ENCODE results near the gene PPP3R2.
"Not testable (repeated sequence)": the region's sequence is repeated elsewhere in the genome, so short reads cannot be mapped to it uniquely, and the experiment has no call there.

Gene PPP3R2

GRCh38 chr9:101594796-101595195 is at the start of gene PPP3R2:
TSS of gene PPP3R2 (minus strand) at chr9:101594969. CDS start at chr9:101594921, 48 bp downstream.
- DNase-seq, result no peak

DNA sequence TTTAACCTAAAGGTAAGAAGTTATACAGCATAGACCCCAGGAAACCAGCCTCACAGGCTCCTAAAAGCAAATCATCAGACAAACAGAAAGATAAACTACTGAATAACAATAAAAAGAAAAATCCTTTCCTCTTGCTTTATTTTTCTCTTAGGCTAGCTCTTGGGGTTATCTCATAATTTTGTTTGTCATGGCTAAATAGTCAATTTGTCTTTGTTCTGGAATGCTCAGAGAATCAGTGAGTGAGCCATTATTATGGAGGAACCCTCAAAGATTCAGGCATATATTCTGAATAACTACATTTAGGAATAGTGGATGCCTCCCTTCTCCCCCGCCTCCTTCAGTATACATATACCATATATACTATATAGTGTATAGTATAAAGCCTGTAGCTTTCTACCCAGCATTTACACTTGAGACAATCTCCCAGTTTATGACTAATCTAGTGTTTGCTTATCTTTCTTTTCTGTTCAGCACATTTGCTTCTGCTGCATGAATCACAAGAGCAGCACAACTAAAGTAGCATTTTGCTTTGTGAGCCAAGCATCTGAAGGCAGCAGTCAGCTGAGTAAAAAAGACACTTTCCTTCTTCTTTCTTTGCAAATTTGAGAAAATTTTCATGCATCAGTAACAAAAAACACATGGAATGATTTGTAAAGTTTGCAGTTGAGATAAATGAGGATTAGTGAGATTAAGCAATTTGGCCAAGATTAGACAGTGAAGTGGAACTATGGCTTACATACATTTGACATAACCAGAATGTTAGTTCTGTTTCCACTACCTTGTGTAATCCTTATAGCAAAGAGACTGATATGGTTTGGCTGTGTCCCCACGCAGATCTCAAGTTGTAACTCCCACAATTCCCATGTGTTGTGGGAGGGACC is 45.3 kb upstream of the PPP3R2 start:
- DNase-seq, result no peak

DNA sequence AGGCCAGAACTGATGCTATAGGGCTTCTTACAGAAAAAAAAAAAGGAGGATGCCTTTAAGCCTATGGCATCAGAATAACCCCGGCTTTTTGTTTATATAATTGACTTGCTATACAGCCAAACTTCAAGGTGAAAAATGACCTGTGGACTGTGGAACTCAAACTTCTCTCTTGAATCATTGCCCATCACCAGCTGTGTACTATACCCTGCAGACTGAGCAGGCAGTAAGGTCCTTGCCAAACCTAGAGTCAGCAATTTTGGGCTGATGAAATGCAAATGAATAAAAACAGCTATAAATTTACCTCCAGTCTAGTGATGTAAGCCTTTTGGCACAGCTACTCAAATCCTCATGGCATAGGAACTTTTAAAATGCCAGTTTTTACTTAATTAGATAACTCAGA is 44.5 kb upstream of the PPP3R2 start:
- DNase-seq, result no peak

- no peak for DNase-seq
Observed at GRCh38 chr9:101636247-101636646, 41.5 kb upstream of the PPP3R2 start.

- DNase-seq, result no peak
Observed at GRCh38 chr9:101635473-101635872, 40.7 kb upstream of the PPP3R2 start.

DNA sequence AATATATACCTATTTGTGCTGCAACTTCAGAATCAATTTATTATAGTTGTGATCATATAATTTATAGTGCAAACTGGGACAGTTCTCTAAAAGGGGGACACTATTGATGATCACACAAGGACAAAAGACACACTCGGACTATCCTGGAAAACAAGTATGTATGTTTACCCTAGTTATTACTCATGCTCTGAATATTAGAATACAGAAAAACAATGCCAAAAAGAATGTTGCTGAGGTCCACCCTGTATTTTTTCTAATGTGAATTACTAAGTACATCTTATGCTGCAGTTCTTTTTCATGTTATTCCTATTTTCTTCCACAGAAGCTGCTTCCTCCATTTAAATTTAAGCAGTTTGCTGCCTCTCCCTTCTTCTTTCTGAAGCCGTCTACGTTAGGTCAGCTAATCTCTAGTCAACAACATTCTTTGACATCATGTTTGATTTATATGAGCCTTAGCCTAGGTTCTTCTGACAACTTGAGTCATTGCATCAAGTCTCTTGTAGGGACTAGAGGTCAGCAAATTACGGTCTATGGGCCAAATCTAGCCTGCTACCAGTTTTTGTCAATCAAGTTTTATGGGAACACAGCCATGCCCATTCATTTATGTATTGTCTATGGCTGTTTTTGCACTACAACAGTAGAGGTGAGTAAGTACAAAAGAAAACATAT is 40.1 kb upstream of the PPP3R2 start:
- no peak for DNase-seq

- DNase-seq, result no peak
Observed at GRCh38 chr9:101632611-101633010, 37.8 kb upstream of the PPP3R2 start.

DNA sequence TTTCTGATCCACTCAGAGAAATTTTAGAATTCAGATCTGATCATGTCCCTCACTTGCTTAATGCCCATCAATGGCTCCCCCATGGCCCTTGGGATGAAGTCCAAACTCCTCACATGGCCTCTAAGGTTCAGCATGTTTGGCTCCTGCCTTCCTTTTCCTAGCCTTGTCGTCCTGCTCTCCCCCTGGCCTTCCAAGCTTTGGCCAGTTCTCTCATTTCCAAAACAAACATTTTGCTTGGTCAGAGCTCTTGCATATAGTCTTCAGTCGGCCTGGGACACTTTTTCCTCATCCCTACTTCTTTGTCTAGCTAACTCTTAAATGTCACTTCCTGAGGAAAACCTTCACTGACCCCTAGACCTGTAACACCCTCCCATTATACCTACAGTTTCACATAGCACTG is 37.1 kb upstream of the PPP3R2 start:
- DNase-seq, result no peak

DNA sequence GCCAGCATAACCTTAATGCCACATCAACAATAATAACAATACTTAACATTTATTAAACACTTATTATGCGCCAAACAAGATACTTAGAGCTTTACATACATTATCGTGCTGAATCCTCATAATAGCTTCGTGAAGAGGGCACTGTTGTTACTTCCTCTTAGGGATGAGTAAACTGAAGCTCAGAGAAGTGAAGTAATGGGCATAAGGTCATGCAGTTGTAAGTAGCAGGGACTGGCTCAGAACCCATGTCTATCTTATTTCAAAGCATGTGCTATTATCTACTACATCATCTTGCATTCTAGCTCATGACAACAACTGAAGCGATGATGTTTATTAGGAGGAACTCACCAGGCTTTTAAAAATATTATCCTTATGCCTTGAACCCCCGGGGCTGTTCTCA is 34.9 kb upstream of the PPP3R2 start:
- no peak for DNase-seq

DNA sequence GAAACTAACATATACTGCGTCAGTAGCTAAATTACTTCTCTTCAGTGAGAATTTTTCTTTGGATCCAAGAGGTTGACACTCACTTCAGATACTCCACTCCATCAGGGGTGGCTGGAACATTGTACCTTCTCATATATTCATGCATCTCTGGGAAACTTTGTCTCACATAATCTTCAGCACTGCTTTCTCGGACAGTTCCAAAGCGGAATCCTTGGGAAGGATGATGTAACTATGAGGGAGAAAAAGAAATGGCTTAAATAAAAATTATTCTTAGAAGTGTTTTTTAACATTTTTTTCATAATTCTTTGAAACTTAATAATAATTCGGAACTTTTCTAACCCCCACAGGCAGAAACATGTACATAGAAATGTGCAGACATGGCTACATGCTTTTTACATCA is 33.4 kb upstream of the PPP3R2 start:
- DNase-seq, result no peak

DNA sequence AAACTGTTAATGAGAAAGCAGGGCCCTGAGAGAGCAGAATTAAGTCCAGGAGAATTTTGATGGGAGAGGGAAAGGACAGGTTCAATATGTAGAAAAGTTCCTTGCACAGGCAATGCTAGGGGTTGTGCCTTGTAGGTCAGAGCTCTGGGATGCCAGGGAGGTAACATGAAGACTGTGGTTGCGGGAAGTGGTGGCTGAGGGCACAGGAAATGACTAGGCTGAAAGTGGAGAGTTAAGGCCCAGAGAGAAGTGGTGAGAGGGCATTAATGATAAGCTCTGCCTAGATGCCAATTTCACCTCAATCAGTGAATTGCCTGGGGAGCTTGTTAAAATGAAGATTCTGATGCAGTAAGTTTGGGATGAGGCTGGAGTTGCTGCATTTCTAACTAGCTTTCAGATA is 31.5 kb upstream of the PPP3R2 start:
- DNase-seq, result no peak

- DNase-seq, result no peak
Observed at GRCh38 chr9:101625876-101626275, 31.1 kb upstream of the PPP3R2 start.

- DNase-seq, result no peak
Observed at GRCh38 chr9:101620452-101620851, 25.7 kb upstream of the PPP3R2 start.

DNA sequence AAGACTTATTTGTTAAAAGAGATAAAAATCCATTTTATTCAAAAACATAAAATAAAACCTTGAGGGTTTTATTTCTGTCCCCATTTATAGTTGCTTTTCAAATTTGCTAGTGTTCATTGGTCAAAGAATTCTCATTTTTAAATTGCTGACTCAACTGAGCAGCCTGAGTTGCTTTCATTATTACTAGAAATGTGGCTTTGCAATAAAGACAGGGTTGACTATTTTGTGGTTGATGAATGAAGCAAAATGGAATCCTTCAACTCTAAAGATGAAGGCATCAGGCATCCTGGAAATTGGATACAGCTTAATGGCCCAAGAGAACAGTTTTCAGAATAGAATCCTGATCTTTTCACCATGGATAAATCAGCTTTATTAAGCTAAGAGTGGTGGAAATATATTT is 23.9 kb upstream of the PPP3R2 start:
- DNase-seq, result no peak

DNA sequence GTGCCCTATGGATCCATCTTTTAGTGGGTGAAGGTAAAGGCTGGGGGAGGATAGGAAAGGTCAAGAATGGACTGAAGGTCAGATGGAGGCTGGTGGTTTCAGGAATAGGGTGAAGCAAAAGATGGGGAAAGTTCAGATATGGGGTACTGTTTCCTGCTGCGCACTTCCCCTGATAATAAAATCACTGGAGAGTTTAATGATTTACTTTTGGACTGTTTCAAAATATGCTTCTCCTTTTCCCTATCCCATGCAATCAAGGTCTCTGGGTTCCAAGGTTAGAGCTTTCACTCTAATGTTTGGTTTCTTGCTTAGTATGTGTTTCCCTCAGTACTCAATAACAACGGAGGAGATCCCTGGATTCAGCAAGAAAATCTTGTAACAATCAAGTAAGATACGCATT is 10.8 kb upstream of the PPP3R2 start:
- no peak for DNase-seq

GRCh38 chr9:101604296-101604695 is 9.5 kb upstream of the PPP3R2 start:
- DNase-seq, result no peak

DNA sequence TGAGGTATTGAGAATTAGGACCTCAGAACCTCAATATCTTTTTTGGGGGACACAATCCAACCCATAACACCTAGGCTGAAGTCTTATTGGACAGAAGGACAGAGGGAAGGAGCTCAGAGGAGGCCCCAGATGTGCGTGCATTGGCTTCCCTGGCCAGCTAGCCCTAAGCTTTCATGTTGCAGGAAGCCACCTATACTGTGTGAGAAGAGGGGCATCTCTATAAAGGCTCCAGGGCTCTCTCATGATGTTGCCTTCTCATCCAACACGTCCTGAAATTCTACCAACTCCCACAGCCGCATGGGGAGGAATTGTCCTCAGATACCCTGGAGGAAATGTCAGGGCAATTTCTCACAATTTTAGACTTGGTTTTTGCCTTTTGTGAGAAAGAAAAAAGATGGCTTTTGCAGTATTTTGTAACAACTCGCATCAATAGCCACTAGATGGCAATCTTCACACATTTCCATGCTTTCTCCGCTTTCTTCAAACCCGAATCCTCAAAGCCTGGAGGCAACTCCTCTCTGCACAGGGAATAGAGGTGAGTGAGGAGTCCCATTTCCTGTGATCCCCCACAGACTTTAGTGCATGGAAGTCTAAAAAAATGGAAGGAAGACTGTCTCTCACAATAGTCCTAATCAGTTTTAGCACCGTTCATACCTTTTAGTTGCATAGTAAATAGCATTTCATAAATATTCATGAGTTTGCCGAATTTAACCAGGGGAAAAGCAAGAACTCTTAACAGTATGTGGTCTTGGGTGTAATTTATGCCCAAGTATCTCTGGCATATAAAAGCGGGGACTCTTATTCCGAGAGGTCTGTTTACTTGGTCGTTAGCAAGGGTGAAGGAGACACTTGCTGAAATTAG is 7.4 kb upstream of the PPP3R2 start:
- peak; percentile 13 for DNase-seq

DNA sequence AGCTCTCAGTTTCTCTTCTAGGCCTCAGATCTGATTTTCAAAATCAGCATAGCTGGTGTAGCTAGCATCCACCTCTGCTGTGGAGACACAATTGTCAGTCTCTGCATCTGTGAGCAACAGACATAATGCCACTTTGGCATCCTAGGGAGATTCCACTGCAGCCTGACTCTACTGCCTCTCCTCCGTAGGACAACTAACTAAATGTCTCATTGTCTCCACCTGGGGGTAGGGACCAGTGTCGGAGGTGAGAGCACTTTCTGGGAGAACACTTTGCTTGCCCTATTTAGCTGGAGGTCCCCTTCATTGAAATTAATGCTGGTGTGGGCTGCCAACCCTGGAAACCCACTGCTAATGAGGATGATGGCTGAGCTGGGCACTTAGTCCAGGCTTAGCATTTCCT is 1.4 kb downstream of the PPP3R2 start:
- no peak for DNase-seq

- DNase-seq, result no peak
Observed at GRCh38 chr9:101592788-101593187, 2.0 kb downstream of the PPP3R2 start.

DNA sequence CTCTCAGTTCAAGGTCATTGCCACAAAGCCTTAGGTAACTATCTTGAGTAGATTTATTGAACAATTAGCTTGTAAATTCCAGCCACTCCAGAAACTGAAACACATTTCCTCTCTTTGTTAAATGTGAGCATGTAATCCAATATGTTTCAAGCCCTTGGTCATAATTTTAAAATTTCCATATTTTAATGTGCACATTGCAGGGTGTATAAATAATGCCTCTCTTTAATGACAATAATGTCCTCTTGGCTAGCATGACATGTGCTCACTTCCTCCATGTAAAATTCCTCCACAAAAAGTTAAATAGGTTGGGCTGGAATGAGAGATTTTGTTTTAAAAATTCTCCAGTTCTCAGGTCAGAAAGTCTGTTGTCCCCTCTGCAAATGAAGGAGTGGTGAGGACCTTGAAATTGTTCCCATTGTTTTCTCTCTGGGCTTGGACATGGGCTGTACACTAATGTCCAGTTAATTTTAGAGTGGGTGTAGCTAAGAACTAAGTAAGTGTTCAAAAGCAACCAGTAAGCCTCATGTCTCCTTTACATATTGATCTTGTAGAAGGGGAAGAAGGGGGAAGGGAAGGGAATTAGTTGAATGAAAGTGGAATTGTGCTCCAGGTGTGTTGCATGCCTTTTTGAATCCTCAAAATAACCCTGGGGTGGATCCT is 2.9 kb downstream of the PPP3R2 start:
- DNase-seq, result no peak

- DNase-seq, result no peak
Observed at GRCh38 chr9:101590901-101591300, 3.9 kb downstream of the PPP3R2 start.

DNA sequence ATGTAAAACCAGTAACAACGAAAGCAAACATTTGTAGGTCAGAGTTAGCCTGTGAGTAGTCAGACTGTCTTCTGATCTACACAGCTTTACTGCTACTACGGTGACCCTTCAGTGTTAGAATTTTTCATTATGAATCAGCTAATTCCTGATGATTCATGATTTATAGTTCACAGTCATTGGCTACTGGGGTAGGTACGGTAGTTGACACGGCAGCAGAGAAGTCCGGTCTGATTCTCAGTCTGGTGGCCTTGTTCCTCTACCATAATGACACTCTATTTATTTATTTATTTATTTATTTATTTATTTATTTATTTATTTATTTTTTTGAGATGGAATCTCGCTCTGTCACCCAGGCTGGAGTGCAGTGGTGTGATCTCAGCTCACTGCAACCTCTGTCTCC is 4.7 kb downstream of the PPP3R2 start:
- not testable (repeated sequence) for DNase-seq
